Measurements from ENCODE around the gene ZNF362.

DNA sequence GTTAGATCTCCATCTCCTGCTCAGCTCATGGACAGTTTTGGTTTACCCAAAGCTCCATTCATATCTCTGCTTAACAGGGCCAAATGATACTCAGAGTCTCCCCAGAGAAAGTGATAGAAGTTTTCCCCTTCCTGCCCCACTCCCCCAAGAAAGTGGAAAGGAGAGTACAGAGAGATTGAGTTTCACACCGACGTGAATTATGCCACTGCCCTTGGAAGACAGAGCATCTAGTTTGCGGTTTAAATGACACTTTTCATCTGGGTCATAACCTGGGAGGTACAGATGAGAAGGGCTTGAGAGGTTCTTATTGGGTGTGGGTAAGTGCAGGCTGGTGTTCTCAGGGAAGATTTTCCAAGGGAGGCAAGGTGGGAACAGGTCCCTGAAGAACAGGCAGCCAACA is 6.9 kb upstream of the ZNF362 start:
- no peak for TF ChIP-seq POLR2A (IDR thresholded peaks at IDR 0.05)
- no peak for TF ChIP-seq CTCF (IDR thresholded peaks at IDR 0.05)

Data from adrenal gland (tissue), 5 donors.